GM13976 (cell line): ENCODE data around the gene GINS1.
"Not testable (repeated sequence)": the region's sequence is repeated elsewhere in the genome, so short reads cannot be mapped to it uniquely, and the experiment has no call there.

Experiments
- DNase-seq: peaks from one replicate; pipeline ENCODE4 v3.0.0; 2012; ENCODE audit warnings: low spot score
- CTCF ChIP-seq: IDR thresholded peaks from 2 replicates; pipeline ENCODE4 v1.5.1; 2012; ENCODE audit warnings: borderline replicate concordance, mild to moderate bottlenecking; ENCODE audit not compliant: insufficient read depth; ENCODE audit errors: extremely low read depth, missing control alignments, control extremely low read depth
- in situ Hi-C: fragments of 300-500 bp; cut with MboI; formaldehyde crosslinking; loops from one replicate; pipeline ENCODE4 v1.12.0; 2022; ENCODE audit warnings: low sequenced_read_pairs, mixed read lengths, inconsistent platforms; ENCODE audit not compliant: unreplicated experiment

The GINS1 gene

GRCh38 chr20:25398376-25399036, 9.0 kb upstream of the GINS1 start:
- no peak for DNase-seq
- in situ Hi-C loops, result loop anchor here (10.0 to 25.0 kb wide), 2 partner anchors 104 to 211 kb away; partner anchors contain the start of gene ENTPD6
- TF ChIP-seq CTCF, result no peak

- peak; percentile 56 for DNase-seq
- TF ChIP-seq CTCF, result peak; percentile 32
- in situ Hi-C loops, result loop anchor here (10.0 to 25.0 kb wide), 2 partner anchors 104 to 212 kb away; partner anchors contain the start of gene ENTPD6
Measured at GRCh38 chr20:25399037-25399430, 8.4 kb upstream of the GINS1 start.

GRCh38 chr20:25400291-25400732, 7.2 kb upstream of the GINS1 start:
- DNase-seq, result not testable (repeated sequence)
- in situ Hi-C loops, result loop anchor here (10.0 to 25.0 kb wide), 2 partner anchors 338 to 406 kb away; partner anchors contain the start of genes ACSS1 and APMAP

- in situ Hi-C loops, result loop anchor here (10.0 to 25.0 kb wide), 2 partner anchors 340 to 408 kb away; partner anchors contain the start of genes ACSS1 and APMAP
- no peak for DNase-seq
- TF ChIP-seq CTCF, result no peak
Measured at GRCh38 chr20:25402583-25402982, 4.9 kb upstream of the GINS1 start.

GRCh38 chr20:25408170-25408547, 686 bp downstream of the GINS1 start:
- no peak for DNase-seq
- no peak for TF ChIP-seq CTCF
- in situ Hi-C loops, result loop anchor here (10.0 to 25.0 kb wide), 2 partner anchors 346 to 413 kb away; partner anchors contain the start of genes ACSS1 and APMAP

GRCh38 chr20:25408890-25409289, 1.4 kb downstream of the GINS1 start:
- in situ Hi-C loops, result loop anchor here (10.0 to 25.0 kb wide), 2 partner anchors 347 to 414 kb away; partner anchors contain the start of genes ACSS1 and APMAP
- no peak for DNase-seq
- no peak for TF ChIP-seq CTCF

- no peak for DNase-seq
- in situ Hi-C loops, result loop anchor here (25.0 kb wide), 1 partner anchor 356 kb away; the partner anchor contains the start of gene ACSS1
- TF ChIP-seq CTCF, result no peak
Measured at GRCh38 chr20:25418776-25419175, 11.3 kb downstream of the GINS1 start.
